CD4-positive, alpha-beta T cell treated with Interleukin-21 for 1 hour (primary cell): Measurements from ENCODE around the gene SLC30A5.
A peak's percentile ranks its signal among the peaks of the same experiment; 100 is the strongest.
"Not testable (repeated sequence)": the region's sequence is repeated elsewhere in the genome, so short reads cannot be mapped to it uniquely, and the experiment has no call there.

ENCODE experiments used
- DNase-seq: peaks from one replicate; pipeline ENCODE4 v3.0.0-alpha.2; 2020

Gene SLC30A5

GRCh38 chr5:69105996-69106906, 12.4 kb downstream of the SLC30A5 start:
- no peak for DNase-seq

GRCh38 chr5:69108367-69108766, 14.6 kb downstream of the SLC30A5 start:
- DNase-seq: not testable (repeated sequence)

DNA sequence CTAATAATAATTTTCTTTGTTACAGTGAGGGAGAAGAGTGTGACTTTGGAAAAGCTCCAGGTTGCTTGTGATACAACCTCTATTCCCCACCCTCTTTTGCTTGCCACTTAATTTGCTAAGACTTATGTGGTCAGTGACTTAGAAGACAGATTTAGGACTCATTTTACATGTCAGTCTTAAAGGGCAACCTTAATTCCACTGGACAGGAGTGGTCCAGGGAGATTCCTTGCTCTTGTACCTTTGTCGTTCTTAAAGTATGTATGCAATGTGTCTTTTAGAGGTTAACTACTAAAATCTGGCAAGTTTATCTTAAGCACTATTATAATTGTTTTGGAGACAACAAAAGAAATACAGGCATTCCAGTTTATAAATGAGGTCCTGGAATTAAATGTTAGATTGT, 20.0 kb downstream of the SLC30A5 start:
- no peak for DNase-seq

DNA sequence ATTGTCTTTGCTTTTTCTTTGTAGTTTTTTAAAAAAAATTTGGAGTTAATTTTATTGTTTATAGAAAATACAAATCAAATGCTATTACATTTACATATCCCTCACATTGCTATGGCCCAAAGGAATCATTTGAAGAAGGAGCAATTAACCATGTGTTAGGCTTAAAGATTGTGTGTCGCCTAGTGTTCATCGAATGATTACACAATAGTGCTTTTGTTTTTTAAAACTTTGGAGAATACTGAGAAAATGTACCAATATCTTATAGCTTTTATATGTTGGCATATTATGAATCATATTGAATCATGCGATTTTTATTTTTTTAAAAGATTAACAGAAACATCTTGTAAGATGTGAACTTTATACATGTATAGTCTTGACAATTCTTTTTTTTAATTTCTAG, 21.7 kb downstream of the SLC30A5 start:
- no peak for DNase-seq

- DNase-seq: no peak
These were observed 35.6 kb downstream of the SLC30A5 start for GRCh38 chr5:69129413-69129812.

GRCh38 chr5:69130241-69130640, 36.4 kb downstream of the SLC30A5 start:
- no peak for DNase-seq

- no peak for DNase-seq
These were observed 37.5 kb downstream of the SLC30A5 start for GRCh38 chr5:69131304-69131703.

DNA sequence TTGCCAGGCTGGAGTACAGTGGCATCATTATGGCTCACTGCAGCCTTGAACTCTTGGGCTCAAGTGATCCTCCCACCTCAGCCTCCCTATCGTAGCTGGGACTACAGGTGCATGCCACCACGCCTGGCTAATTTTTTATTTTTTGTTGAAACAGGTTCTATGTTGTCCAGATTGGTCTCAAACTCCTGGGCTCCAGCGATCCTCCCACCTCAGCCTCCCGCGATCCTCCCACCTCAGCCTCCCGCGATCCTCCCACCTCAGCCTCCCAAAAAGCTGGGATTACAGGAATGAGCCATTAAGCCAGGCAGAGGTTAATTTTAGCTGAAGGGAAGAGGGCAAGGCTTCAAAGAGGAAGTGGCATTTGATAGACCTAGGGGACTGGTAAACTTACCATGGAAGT, 40.3 kb downstream of the SLC30A5 start:
- no peak for DNase-seq

GRCh38 chr5:69136293-69136692, 42.5 kb downstream of the SLC30A5 start:
- no peak for DNase-seq

DNA sequence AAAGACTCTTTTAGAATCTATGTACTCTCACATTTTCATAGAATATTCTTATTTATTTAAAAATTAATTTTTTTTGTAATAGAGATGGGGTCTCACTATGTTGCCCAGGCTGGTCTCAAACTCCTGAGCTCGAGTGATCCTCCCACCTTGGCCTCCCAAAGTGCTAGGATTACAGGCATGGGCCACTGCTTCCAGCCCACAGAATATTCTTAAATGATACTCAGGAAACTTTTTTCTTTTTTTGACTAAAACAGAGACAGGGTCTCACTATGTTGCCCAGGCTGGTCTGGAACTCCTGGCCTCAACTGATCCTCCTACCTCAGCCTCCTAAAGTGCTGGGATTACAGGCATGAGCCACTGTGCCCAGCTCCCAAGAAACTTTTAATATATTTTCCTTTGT, 43.4 kb downstream of the SLC30A5 start:
- DNase-seq: not testable (repeated sequence)

DNA sequence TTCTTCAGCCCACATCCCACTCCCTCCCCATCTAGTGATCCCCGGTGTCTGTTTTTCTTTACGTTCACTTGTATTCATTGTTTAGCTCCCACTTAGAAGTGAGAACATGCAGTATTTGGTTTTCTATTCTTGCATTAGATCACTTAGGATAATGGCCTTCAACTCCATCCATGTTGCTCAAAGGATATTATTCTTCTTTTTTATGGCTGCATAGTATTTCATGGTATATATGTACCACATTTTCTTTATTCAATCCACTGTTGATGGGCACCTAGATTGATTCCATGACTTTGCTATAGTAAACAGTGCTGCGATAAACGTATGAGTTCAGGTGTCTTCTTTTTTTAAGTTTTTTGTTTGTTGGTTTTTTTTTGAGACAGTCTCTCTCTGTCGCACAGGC, 44.0 kb downstream of the SLC30A5 start:
- no peak for DNase-seq

GRCh38 chr5:69138766-69139165, 45.0 kb downstream of the SLC30A5 start:
- no peak for DNase-seq

GRCh38 chr5:69140239-69140638, 46.4 kb downstream of the SLC30A5 start:
- DNase-seq: not testable (repeated sequence)

DNA sequence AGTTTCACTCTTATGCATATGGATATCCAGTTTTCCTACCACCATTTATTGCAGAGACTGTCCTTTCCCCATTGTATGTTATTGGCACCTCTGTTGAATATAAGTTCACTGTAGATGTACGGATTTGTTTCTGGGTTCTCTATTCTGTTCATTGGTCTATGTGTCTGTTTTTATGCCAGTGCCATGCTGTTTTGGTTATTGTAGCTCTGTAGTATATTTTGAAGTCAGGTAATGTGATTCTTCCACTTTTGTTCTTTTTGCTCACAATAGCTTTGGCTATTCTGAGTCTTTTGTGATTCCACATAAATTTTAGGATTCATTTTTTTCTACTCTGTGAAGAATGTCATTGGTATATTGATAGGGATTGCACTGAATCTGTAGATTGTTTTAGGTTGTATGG, 47.0 kb downstream of the SLC30A5 start:
- no peak for DNase-seq

GRCh38 chr5:69148576-69148975, 54.8 kb downstream of the SLC30A5 start:
- DNase-seq: not testable (repeated sequence)

DNA sequence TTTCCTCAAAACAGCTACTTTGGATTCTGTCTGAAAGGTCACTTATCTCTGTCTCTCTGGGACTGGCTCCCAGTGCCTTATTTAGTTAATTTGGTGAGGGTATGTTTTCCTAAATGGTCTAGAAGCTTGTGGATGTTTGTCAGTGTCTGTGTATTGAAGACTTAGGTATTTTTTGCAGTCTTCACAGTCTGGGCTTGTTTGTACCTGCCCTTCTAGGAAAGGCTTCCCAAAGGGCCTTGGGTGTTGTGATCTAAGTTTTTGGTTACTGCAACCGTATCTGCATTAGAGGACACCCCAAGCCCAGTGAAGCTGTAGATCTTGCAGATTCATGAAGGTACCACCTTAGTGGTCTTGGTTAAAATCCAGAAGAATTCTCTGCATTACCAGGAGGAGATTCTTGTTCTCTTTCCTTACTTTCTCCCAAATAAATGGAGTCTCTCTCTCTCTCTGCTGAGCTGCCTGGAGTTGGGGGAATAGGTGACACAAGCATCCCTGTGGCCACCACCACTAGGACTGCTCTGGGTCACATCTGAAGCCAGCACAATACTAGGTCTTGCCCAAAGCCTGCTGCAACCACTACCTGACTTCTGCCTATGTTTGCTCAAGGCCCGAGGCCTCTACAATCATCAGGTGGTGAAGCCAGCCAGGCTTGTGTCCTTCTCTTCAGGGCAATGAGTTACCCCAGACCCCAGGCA, 55.3 kb downstream of the SLC30A5 start:
- DNase-seq: no peak

DNA sequence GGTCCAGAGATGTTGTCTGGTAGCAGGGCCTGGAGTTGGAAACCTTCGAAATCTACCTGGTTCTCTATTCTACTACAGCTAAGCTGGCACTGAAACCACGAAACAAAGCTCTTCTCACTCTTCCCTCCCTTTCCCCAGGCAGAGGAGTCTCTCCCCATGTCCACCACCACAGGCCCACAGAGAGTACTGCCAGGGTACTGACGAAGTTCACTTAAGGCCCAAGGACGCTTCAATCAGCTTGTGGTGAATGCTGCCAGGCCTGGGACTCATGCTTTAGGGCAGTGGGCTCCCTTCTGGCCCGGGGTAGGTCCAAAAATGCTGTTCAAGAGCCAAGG, 55.8 kb downstream of the SLC30A5 start:
- DNase-seq: no peak

DNA sequence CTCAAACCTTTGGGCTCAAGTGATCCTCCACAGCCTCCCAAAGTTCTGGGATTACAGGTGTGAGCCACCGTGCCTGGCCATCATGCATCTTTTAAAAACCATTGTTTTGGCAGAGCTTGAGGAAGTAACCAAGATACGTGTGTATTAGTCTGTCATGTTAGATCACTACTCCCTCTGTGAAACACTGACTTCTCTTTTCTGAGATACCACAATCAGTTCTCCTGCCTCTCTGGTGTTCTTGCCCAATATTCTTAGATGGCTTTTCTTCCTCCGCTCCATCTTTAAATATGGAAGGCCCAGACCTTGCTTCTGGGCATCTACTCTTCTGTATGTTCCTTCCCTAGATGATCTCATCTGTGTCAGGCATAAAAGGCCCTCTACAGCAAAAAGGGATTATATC, 58.9 kb downstream of the SLC30A5 start:
- DNase-seq: no peak

- DNase-seq: no peak
These were observed 62.6 kb downstream of the SLC30A5 start for GRCh38 chr5:69156456-69156855.

DNA sequence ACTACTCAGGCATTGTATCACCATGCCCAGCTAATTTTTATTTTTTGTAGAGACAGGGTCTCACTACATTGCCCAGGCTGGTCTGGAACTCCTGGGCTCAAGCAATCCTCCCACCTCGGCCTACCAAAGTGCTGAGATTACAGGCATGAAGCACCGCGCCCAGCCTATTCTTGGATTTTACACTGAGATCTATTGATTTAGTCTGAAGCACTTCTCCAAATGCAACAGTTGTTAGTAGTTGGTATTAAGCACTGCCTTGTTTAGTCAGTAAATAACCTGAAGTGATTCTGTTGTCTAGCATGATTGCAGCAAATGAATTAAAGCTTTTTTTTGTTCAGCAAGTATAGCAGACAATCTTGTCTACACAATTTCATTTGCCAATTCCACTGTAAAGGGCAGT, 64.2 kb downstream of the SLC30A5 start:
- DNase-seq: no peak

DNA sequence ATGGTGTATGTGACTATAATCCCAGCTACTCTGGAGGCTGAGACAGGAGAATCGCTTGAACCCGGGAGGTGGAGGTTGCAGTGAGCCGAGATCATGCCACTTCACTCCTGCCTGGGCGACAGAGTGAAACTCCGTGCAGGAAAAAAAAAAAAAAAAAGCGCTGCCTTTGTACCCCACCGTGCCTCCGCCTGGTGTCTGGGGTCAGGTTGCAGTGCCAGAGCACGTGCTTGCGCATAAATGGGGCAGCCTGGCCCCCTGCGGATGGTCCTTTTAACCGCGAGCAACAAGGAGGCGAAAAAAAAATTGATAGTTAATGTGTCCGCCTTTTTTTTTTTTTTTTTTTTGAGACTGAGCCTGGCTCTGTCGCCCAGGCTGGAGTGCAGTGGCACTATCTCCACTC, 66.8 kb downstream of the SLC30A5 start:
- no peak for DNase-seq

DNA sequence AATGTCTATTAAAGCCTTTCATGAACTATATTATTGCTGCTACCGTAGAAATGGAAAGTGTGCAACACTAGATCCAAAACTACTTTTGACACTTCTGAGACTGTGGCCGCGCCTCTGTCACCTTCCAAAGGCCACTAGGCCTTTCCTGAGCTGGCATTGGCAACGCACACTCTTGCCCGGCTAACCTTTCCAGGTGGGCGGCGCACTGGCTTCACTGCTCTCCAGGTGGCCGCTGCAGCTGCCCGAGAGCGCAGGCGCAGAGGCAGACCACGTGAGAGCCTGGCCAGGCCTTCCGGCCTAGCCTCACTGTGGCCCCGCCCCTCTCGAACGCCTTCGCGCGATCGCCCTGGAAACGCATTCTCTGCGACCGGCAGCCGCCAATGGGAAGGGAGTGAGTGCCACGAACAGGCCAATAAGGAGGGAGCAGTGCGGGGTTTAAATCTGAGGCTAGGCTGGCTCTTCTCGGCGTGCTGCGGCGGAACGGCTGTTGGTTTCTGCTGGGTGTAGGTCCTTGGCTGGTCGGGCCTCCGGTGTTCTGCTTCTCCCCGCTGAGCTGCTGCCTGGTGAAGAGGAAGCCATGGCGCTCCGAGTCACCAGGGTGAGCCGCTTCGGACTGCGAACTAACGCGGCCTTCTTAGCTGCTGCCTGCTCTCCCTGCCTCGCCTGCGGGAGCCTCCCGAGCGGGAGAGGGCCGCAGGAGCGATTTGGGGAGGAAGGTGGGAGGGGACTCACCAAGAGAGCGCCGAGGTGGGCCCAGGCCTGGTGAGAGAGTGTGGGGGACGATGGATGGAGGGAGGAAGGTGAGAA, 73.1 kb downstream of the SLC30A5 start, which contains the start of gene CCNB1:
CCNB1 (plus strand) TSS at position 465 of the 807 bp plus-strand sequence; CDS start at position 578, 113 bp downstream.
- peak; percentile 98 for DNase-seq

GRCh38 chr5:69167493-69167855, 73.7 kb downstream of the SLC30A5 start:
- no peak for DNase-seq
